ENCODE measurements around the gene ATIC.
A peak's percentile ranks its signal among the peaks of the same experiment; 100 is the strongest.
"Not testable (repeated sequence)": the region's sequence is repeated elsewhere in the genome, so short reads cannot be mapped to it uniquely, and the experiment has no call there.

Gene ATIC

GRCh38 chr2:215288112-215288815 is 23.6 kb upstream of the ATIC start:
- no peaks in the 10 kb centered on the region for H3K9me3 Mint-ChIP-seq

DNA sequence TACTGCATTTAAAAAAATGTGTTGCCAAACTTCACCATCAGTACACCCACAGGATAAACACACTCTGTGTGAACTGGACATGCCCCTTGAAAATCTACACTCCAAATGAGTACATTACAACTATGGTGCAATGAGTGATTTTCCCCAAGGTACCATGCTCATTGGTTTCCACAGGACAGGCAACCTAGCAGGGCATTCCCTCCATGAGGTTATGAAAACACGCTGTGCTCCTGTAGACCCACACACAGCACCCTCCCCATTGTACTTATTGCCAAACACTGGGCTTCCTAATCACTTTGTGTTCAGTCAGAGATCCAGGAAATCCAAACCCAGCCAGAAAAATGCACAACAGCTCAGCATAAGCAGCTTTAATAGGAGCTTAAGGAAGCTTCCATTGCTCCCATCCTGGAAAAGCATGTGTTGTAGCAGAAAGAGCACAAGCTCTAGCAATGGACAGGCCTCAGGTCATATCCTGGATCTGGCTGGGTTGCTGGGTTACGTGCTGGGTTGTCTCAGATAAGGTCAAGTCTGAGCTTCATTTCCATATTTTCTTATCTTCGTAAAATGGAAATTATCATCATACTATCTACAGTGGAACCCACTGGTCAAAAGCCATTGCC is 20.8 kb upstream of the ATIC start:
- Mint-ChIP-seq H3K27me3 (no peaks in the 10 kb centered on the region), H3K9me3 (no peaks in the 10 kb centered on the region), H3K27ac (no peak overlapping the region), H3K4me3 (no peak overlapping the region), H3K4me1 (ENCODE audit: low read depth) (no peaks in the 10 kb centered on the region), H3K36me3 (ENCODE audit: low read depth) (no peaks in the 10 kb centered on the region)
- DNase-seq, result no peak

More at GRCh38 chr2:215288112-215288815, 23.6 kb upstream of the ATIC start:
- no peak overlapping the region for H3K27ac Mint-ChIP-seq
- H3K36me3 Mint-ChIP-seq (ENCODE audit: low read depth), result no peaks in the 10 kb centered on the region
- DNase-seq, result no peak
- H3K4me3 Mint-ChIP-seq, result no peak overlapping the region
- H3K4me1 Mint-ChIP-seq (ENCODE audit: low read depth), result no peaks in the 10 kb centered on the region
- H3K27me3 Mint-ChIP-seq, result no peaks in the 10 kb centered on the region

DNA sequence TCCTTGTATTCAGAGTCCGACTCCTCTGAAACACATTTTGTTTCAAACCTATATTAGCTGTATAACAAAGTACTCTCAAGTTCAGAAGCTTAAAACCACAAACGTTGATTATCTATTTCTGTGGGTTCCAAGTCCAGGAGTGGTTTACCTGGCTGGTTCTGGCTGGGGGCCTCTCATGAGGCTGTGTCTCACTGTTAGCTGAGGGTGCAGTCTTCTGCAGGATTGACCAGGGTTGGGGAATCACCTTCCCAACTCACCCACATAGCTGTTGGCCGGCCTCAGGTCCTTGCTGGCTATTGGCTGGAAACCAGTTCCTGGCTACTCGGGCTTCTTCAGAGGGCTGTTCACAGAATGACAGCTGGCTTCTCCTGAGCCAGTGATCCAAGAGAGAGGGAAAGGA is 18.0 kb upstream of the ATIC start:
- Mint-ChIP-seq H3K36me3 (ENCODE audit: low read depth) (no peaks in the 10 kb centered on the region), H3K4me3 (no peak overlapping the region), H3K9me3 (no peaks in the 10 kb centered on the region), H3K27me3 (no peaks in the 10 kb centered on the region), H3K4me1 (ENCODE audit: low read depth) (no peaks in the 10 kb centered on the region), H3K27ac (no peak overlapping the region)
- no peak for DNase-seq

DNA sequence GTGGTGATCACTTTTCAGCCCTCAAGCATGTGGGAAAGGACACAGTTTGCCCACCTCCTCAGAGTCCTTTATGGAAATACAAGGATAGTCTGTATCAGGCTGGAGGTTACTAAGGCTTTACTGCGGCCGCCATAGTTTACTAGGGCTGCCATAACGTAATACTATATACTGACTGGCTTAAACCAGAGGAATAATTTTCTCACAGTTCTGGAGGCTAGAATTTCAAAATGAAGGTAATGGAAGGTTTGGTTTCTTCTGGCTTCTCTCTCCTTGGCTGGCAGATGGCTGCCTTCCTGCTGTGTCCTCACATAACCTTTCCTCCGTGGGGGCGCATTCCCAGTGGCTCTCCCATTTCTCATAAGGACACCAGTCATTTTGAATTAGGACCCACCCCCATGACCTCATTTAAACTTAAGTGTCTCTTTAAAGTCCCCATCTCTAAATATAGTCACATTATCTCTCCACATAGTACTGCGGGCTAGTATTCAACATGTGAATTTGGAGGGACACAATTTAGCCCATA is 12.5 kb upstream of the ATIC start:
- Mint-ChIP-seq H3K27me3 (no peaks in the 10 kb centered on the region), H3K36me3 (ENCODE audit: low read depth) (no peaks in the 10 kb centered on the region), H3K27ac (no peak overlapping the region), H3K4me1 (ENCODE audit: low read depth) (no peaks in the 10 kb centered on the region), H3K9me3 (peaks cover 5% of the 10 kb centered on the region), H3K4me3 (no peak overlapping the region)
- DNase-seq, result no peak

GRCh38 chr2:215301994-215302393 is 9.9 kb upstream of the ATIC start:
- Mint-ChIP-seq H3K4me1 (ENCODE audit: low read depth) (no peaks in the 10 kb centered on the region), H3K27me3 (no peaks in the 10 kb centered on the region), H3K27ac (no peak overlapping the region), H3K4me3 (no peak overlapping the region), H3K36me3 (ENCODE audit: low read depth) (no peaks in the 10 kb centered on the region), H3K9me3 (peaks cover 5% of the 10 kb centered on the region)
- no peak for DNase-seq

GRCh38 chr2:215311259-215311624 is 617 bp upstream of the ATIC start:
- peak overlapping the region; percentile 93 for H3K27ac Mint-ChIP-seq
- not testable (repeated sequence) for H3K27me3 Mint-ChIP-seq, H3K9me3 Mint-ChIP-seq
- peaks cover 38% of the 10 kb centered on the region for H3K4me1 Mint-ChIP-seq (ENCODE audit: low read depth)
- DNase-seq, result peak; percentile 54
- peak overlapping the region; percentile 96 for H3K4me3 Mint-ChIP-seq
- H3K36me3 Mint-ChIP-seq (ENCODE audit: low read depth), result peaks cover 44% of the 10 kb centered on the region

DNA sequence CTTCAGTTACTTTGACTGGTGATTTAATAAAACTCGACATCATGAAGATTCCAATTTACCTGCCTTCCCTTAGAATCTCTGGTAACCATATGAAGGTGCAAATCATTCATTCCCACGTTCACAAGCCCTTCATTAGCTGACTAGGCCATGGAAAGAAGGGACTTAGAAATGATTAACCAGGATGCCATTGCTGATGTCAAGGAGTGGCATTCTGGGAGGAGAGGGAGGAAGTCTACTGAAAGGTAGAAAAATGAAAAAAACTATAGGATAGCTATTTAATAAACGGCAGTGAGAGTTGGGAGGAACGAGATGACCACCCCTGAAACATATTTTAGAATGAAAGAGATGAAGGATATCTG is 1.4 kb downstream of the ATIC start:
- peak overlapping the region; percentile 96 for H3K4me3 Mint-ChIP-seq
- peaks cover 44% of the 10 kb centered on the region for H3K4me1 Mint-ChIP-seq (ENCODE audit: low read depth)
- no peaks in the 10 kb centered on the region for H3K27me3 Mint-ChIP-seq
- H3K27ac Mint-ChIP-seq, result peak overlapping the region; percentile 97
- peaks cover 61% of the 10 kb centered on the region for H3K36me3 Mint-ChIP-seq (ENCODE audit: low read depth)
- no peaks in the 10 kb centered on the region for H3K9me3 Mint-ChIP-seq
- no peak for DNase-seq

GRCh38 chr2:215314896-215315295 is 3.0 kb downstream of the ATIC start:
- Mint-ChIP-seq H3K27me3 (no peaks in the 10 kb centered on the region), H3K9me3 (no peaks in the 10 kb centered on the region), H3K4me3 (peak overlapping the region; percentile 96), H3K4me1 (ENCODE audit: low read depth) (peaks cover 47% of the 10 kb centered on the region), H3K27ac (peak overlapping the region; percentile 85), H3K36me3 (ENCODE audit: low read depth) (peaks cover 78% of the 10 kb centered on the region)
- no peak for DNase-seq

DNA sequence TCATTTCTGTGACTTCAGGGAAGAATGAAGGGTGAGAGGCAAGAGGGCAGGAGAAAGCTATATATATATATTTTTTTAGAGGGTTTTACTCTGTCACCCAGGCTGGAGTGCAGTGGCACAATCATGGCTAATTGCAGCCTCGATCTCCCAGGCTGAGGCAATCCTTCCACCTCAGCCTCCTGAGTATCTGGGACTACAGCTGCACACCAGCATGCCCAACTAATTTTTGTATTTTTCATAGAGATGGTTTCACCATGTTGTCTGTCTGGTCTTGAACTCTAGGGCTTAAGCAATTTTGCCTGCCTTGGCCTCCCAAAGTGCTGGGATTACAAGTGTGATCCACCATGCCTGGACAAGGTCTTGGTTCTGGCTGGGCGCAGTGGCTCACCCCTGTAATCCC is 3.4 kb downstream of the ATIC start:
- peak overlapping the region; percentile 96 for H3K4me3 Mint-ChIP-seq
- H3K36me3 Mint-ChIP-seq (ENCODE audit: low read depth), result peaks cover 82% of the 10 kb centered on the region
- H3K9me3 Mint-ChIP-seq, result no peaks in the 10 kb centered on the region
- no peaks in the 10 kb centered on the region for H3K27me3 Mint-ChIP-seq
- peak overlapping the region; percentile 85 for H3K27ac Mint-ChIP-seq
- no peak for DNase-seq
- H3K4me1 Mint-ChIP-seq (ENCODE audit: low read depth), result peaks cover 48% of the 10 kb centered on the region

- peak overlapping the region; percentile 38 for H3K4me3 Mint-ChIP-seq
- peaks cover 54% of the 10 kb centered on the region for H3K4me1 Mint-ChIP-seq (ENCODE audit: low read depth)
- peak overlapping the region; percentile 85 for H3K27ac Mint-ChIP-seq
- no peaks in the 10 kb centered on the region for H3K27me3 Mint-ChIP-seq
- H3K9me3 Mint-ChIP-seq, result no peaks in the 10 kb centered on the region
- DNase-seq, result no peak
- peaks cover 91% of the 10 kb centered on the region for H3K36me3 Mint-ChIP-seq (ENCODE audit: low read depth)
These were observed 4.5 kb downstream of the ATIC start for GRCh38 chr2:215316336-215316735.

GRCh38 chr2:215319500-215319899 is 7.6 kb downstream of the ATIC start:
- H3K27ac Mint-ChIP-seq, result no peak overlapping the region
- H3K27me3 Mint-ChIP-seq, result no peaks in the 10 kb centered on the region
- H3K4me3 Mint-ChIP-seq, result no peak overlapping the region
- no peaks in the 10 kb centered on the region for H3K9me3 Mint-ChIP-seq
- no peak for DNase-seq
- peaks cover 97% of the 10 kb centered on the region for H3K36me3 Mint-ChIP-seq (ENCODE audit: low read depth)
- peaks cover 47% of the 10 kb centered on the region for H3K4me1 Mint-ChIP-seq (ENCODE audit: low read depth)

DNA sequence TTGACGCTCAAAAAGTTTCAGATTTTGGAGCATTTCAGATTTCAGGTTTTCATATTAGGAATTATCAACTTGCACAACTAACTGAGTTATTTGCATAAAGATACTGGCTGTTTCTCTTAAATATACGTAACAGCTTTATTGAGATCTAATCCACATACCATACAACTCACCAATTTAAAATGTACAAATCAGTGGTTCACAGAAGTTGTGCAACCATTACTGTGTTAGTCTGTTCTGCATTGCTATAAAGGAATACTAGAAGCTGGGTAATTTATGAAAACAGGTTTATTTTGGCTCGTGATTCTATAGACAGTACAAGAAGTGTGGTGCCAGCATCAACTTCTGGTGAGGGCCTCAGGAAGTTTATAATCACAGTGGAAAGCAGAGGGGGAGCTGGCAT is 8.2 kb downstream of the ATIC start:
- Mint-ChIP-seq H3K27ac (no peak overlapping the region), H3K36me3 (ENCODE audit: low read depth) (peaks cover 97% of the 10 kb centered on the region), H3K4me1 (ENCODE audit: low read depth) (peaks cover 42% of the 10 kb centered on the region), H3K9me3 (no peaks in the 10 kb centered on the region), H3K27me3 (no peaks in the 10 kb centered on the region), H3K4me3 (no peak overlapping the region)
- DNase-seq, result no peak

DNA sequence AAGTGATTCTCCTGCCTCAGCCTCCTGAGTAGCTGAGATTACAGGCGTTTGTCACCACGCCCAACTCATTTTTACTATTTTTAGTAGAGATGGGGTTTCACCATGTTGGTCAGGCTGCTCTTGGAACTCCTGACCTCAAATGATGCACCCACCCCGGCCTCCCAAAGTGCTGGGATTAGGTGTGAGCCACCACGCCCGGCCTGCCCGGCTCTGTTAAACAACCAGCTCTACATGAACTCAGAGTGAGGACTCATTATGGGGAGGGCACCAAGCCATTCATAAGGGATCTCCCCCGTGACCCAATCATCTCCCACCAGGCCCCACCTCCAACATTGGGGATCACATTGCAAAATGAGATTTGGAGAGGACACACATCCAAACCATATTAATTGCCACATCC is 8.8 kb downstream of the ATIC start:
- H3K27me3 Mint-ChIP-seq, result no peaks in the 10 kb centered on the region
- no peak overlapping the region for H3K4me3 Mint-ChIP-seq
- H3K27ac Mint-ChIP-seq, result peak overlapping the region; percentile 40
- peaks cover 95% of the 10 kb centered on the region for H3K36me3 Mint-ChIP-seq (ENCODE audit: low read depth)
- no peak for DNase-seq
- no peaks in the 10 kb centered on the region for H3K9me3 Mint-ChIP-seq
- peaks cover 39% of the 10 kb centered on the region for H3K4me1 Mint-ChIP-seq (ENCODE audit: low read depth)

DNA sequence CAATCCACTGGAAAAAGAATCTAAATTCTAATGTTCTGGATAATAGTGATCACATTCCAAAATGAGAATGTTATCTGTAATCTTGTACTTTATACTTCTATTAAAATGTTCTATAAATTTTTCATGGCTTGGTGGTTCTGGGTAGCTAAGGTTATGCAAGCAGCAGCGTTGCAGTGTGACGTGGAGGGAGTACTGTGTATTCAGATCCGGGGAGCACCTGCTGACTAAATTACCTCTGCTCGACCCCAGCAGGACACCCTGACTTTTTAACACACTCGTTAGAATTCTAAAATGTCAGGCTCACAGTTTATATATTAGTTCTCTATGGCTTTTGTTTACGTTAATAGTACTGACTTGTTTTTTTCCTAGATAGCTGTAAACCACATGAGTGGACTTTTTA is 13.0 kb downstream of the ATIC start:
- Mint-ChIP-seq H3K27ac (no peak overlapping the region), H3K9me3 (no peaks in the 10 kb centered on the region)

GRCh38 chr2:215328066-215328465 is 16.2 kb downstream of the ATIC start:
- Mint-ChIP-seq H3K36me3 (ENCODE audit: low read depth) (peaks cover 98% of the 10 kb centered on the region), H3K27ac (no peak overlapping the region), H3K9me3 (no peaks in the 10 kb centered on the region), H3K4me3 (no peak overlapping the region), H3K27me3 (no peaks in the 10 kb centered on the region), H3K4me1 (ENCODE audit: low read depth) (peaks cover 51% of the 10 kb centered on the region)
- no peak for DNase-seq

More for the DNA sequence above, 13.0 kb downstream of the ATIC start:
- peaks cover 97% of the 10 kb centered on the region for H3K36me3 Mint-ChIP-seq (ENCODE audit: low read depth)
- no peak overlapping the region for H3K4me3 Mint-ChIP-seq
- peaks cover 41% of the 10 kb centered on the region for H3K4me1 Mint-ChIP-seq (ENCODE audit: low read depth)
- DNase-seq, result no peak
- no peaks in the 10 kb centered on the region for H3K27me3 Mint-ChIP-seq
